CD4-positive, alpha-beta T cell (primary cell): ENCODE measurements around the gene ABLIM2. TPM values are rescaled to one million over a fixed set of nuclear protein-coding genes. Genes with fewer than 3 reads are reported as not detected.

Source experiments
- ATAC-seq: fragments of 200-7000 bp; cut with Tn5 transposase; one replicate; pipeline ENCODE4 v1.10.0; 2022; ENCODE audit warnings: mild to moderate bottlenecking; ENCODE audit not compliant: poor library complexity
- CTCF ChIA-PET: fragments of 350-600 bp; sonication (Branson Sonifier 250); formaldehyde crosslinking; loops from one replicate; lab custom pipeline; 2021; ENCODE audit warnings: antibody characterized with exemption, inconsistent platforms; lab: Charles Lee
- POLR2A ChIA-PET: fragments of 350-600 bp; sonication (Branson Sonifier 250); formaldehyde crosslinking; loops from one replicate; lab custom pipeline; 2021; ENCODE audit warnings: antibody characterized with exemption, inconsistent platforms; lab: Charles Lee
- DNase-seq, 14 experiments: peaks; one replicate each; pipeline ENCODE4 v3.0.0-alpha.2; 2013 to 2020; ENCODE audit warnings: mixed read lengths in 2 of 14
- H3K27ac ChIP-seq, 2 donors: one replicate each; pipeline versions ENCODE4 v1.5.1 to v1.7.0; 2013; ENCODE audit warnings: low read length in 2 of 2, low read depth in 1 of 2, mild to moderate bottlenecking in 1 of 2
- H3K27me3 ChIP-seq, 2 experiments: 1 replicate in 1 of 2; 2 replicates in 1 of 2; pipeline versions ENCODE4 v1.6.1 to v1.7.0; 2013; ENCODE audit warnings: low read length in 2 of 2, control low read depth in 1 of 2, mild to moderate bottlenecking in 1 of 2, moderate library complexity in 1 of 2; ENCODE audit not compliant: insufficient read depth in 2 of 2, control insufficient read depth in 1 of 2
- H3K36me3 ChIP-seq: one replicate; pipeline ENCODE4 v1.6.1; 2013; ENCODE audit warnings: low read length, control low read depth; ENCODE audit not compliant: insufficient read depth
- H3K4me1 ChIP-seq: one replicate; pipeline ENCODE4 v1.6.1; 2013; ENCODE audit warnings: low read length, control low read depth; ENCODE audit not compliant: insufficient read depth
- H3K4me3 ChIP-seq: one replicate; pipeline ENCODE4 v1.5.1; 2013; ENCODE audit warnings: mild to moderate bottlenecking, low read length, moderate library complexity
- H3K9me3 ChIP-seq, 2 experiments: 1 replicate in 1 of 2; 2 replicates in 1 of 2; pipeline versions ENCODE4 v1.6.1 to v1.7.0; 2013; ENCODE audit warnings: low read length in 2 of 2, mild to moderate bottlenecking in 2 of 2, control low read depth in 1 of 2, moderate library complexity in 1 of 2; ENCODE audit not compliant: control insufficient read depth in 1 of 2, insufficient read depth in 1 of 2
- H3K27ac Mint-ChIP-seq: one replicate; pipeline ENCODE4 v1.8.0; 2020; ENCODE audit warnings: mixed read lengths
- H3K27me3 Mint-ChIP-seq: one replicate; pipeline ENCODE4 v1.8.0; 2021; ENCODE audit warnings: mixed read lengths
- H3K36me3 Mint-ChIP-seq: one replicate; pipeline ENCODE4 v1.8.0; 2021; ENCODE audit warnings: low read depth, mixed read lengths
- H3K4me1 Mint-ChIP-seq: one replicate; pipeline ENCODE4 v1.8.0; 2021; ENCODE audit warnings: low read depth, mixed read lengths
- H3K4me3 Mint-ChIP-seq: one replicate; pipeline ENCODE4 v1.8.0; 2020; ENCODE audit warnings: mild to moderate bottlenecking, mixed read lengths
- H3K9me3 Mint-ChIP-seq: one replicate; pipeline ENCODE4 v1.8.0; 2020; ENCODE audit warnings: mixed read lengths
- intact Hi-C, 2 experiments: fragments of 100-400 bp; cut with DNase I in 1 of 2; cut with micrococcal nuclease in 1 of 2; formaldehyde crosslinking; loops; one replicate each; pipeline versions ENCODE4 v1.15.1 to v1.9.0; 2023 to 2025; cut with DNase I, micrococcal nuclease
- total RNA-seq, 174 experiments: library from RNA in 2 of 174; stranded (reverse) in 2 of 174; gene quantifications; one replicate each; pipeline ENCODE4 v1.2.3 and lab custom pipeline; 2021 to 2026
- TF ChIP-seq, protein P1 (sequence below): fragments of 200-600 bp; IDR thresholded peaks from one replicate; pipeline ENCODE4 v1.8.0; 2022; ENCODE audit warnings: antibody characterized with exemption, mild to moderate bottlenecking

The ABLIM2 gene
- total RNA-seq, 2 experiments from 2014 or later: 2.5 to 2.7 TPM

DNA sequence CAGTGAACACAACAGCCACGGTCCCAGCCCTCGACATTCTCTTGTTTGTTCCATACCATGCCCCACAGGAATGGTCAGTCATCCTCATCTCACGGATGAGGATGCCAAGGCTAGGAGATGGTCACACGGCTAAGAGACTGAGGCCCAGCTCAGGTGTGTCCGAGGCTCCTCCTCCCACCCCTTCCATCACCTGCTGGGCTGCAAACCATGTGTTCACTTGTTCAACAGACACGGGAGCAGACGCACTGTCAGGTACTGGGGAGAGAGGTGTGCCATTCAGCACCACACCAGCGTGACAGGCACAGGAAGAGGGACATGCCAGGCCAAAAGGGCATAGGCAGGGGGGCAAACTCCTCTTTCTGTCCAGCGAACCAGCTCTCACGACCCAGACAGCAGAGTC is 45.9 kb downstream of the ABLIM2 start:
- Mint-ChIP-seq H3K9me3 (no peaks in the 10 kb centered on the region), H3K36me3 (no peaks in the 10 kb centered on the region), H3K27me3 (peaks cover 3% of the 10 kb centered on the region), H3K4me3 (no peak overlapping the region), H3K4me1 (no peaks in the 10 kb centered on the region), H3K27ac (no peak overlapping the region)
- intact Hi-C loops: no loop called here
- H3K27ac ChIP-seq: no peak overlapping the region
- TF ChIP-seq, protein P1, sequence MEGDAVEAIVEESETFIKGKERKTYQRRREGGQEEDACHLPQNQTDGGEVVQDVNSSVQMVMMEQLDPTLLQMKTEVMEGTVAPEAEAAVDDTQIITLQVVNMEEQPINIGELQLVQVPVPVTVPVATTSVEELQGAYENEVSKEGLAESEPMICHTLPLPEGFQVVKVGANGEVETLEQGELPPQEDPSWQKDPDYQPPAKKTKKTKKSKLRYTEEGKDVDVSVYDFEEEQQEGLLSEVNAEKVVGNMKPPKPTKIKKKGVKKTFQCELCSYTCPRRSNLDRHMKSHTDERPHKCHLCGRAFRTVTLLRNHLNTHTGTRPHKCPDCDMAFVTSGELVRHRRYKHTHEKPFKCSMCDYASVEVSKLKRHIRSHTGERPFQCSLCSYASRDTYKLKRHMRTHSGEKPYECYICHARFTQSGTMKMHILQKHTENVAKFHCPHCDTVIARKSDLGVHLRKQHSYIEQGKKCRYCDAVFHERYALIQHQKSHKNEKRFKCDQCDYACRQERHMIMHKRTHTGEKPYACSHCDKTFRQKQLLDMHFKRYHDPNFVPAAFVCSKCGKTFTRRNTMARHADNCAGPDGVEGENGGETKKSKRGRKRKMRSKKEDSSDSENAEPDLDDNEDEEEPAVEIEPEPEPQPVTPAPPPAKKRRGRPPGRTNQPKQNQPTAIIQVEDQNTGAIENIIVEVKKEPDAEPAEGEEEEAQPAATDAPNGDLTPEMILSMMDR: no peak
- ChIA-PET POLR2A (no interaction called here), CTCF (no interaction called here)
- no peaks in the 10 kb centered on the region for H3K27me3 ChIP-seq
- H3K4me1 ChIP-seq: peaks cover 2% of the 10 kb centered on the region
- no peak for DNase-seq
- H3K4me3 ChIP-seq: no peak overlapping the region
- H3K36me3 ChIP-seq: no peaks in the 10 kb centered on the region
- no peak for ATAC-seq
- H3K9me3 ChIP-seq: peaks cover 0 to 8% of the 10 kb centered on the region in 2 experiments

DNA sequence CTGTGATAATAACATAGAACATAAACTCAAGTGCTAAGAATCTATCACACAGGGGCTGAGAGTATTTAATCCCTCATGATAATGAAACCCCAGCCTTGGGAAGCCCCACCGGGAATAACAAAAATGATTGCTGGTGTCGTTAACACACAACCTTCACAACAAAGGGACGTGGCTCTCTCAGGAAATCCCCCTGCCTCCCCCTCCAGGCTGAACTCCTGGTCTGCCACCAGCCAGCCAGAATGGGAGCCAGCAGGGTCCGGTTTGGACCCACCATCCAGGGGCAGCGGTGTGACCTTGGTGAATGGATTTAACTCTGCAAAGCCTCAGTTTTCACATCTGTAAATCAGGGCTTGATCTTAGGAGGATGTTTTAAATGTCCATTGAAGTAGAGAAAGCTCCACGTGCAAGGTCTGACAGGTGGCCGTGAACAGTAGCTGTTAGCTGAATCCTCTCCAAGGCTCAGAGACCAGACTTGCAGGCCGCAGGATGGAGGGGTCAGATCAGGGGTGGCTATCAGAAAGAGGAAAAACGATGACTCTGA is 46.5 kb downstream of the ABLIM2 start:
- POLR2A ChIA-PET: no interaction called here
- Histone ChIP-seq H3K4me1 (peaks cover 2% of the 10 kb centered on the region), H3K4me3 (no peak overlapping the region), H3K27me3 (no peaks in the 10 kb centered on the region), H3K36me3 (no peaks in the 10 kb centered on the region), H3K27ac (no peak overlapping the region), H3K9me3 (peaks cover 0 to 4% of the 10 kb centered on the region in 2 experiments)
- Mint-ChIP-seq H3K4me1 (no peaks in the 10 kb centered on the region), H3K36me3 (no peaks in the 10 kb centered on the region), H3K9me3 (no peaks in the 10 kb centered on the region), H3K27ac (no peak overlapping the region), H3K4me3 (no peak overlapping the region), H3K27me3 (peaks cover 3% of the 10 kb centered on the region)
- CTCF ChIA-PET: no interaction called here
- DNase-seq (no peak), ATAC-seq (no peak)
- TF ChIP-seq, protein P1: no peak
- intact Hi-C loops: no loop called here

DNA sequence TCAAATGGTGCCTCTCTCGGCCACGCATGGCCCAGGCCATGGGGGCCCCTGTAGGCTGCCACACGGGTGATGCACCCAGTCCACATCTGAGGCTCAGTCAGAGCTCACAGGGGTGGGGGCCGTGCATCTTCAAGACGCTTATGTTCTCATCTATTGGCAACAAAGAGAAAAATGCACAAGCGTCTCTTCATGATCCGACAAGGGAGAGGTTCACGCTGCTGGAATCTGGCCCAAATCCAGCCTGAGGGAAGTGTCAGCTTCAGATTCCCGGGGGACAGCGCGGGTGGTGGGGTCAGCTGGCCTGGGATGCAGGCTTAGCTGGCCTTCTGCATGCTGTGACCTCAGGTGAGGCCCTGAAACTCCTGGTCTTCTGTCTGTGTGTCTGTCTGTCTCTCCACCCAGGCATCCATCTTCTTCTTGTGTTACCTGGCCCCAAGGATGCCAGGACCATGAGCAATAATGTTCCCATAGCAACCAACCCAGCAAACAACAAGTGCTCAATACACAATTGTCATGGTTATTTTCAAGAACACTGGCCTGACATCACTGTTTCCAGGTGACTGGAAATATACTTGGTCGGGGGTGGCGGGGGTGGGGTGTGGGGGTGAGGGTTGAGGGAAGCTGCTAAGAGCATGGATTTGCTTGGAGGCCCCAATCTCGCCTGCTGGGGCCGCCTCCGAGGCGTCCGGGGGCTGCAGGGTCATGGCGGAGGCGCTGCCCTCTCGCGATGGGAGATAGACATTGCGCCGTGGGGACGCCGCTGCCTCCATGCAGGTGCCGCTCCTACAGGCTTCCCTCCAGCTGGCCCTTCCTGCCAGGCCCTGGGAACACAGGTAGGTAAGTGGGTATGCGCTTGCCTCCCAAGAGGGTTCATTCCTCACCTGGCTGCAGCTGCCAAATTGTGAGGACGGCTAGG is 48.3 kb downstream of the ABLIM2 start:
- Mint-ChIP-seq H3K9me3 (no peaks in the 10 kb centered on the region), H3K4me1 (no peaks in the 10 kb centered on the region), H3K27me3 (peaks cover 3% of the 10 kb centered on the region), H3K27ac (no peak overlapping the region), H3K36me3 (no peaks in the 10 kb centered on the region), H3K4me3 (no peak overlapping the region)
- Histone ChIP-seq H3K9me3 (peaks cover 0 to 4% of the 10 kb centered on the region in 2 experiments), H3K36me3 (no peaks in the 10 kb centered on the region), H3K4me3 (no peak overlapping the region), H3K27me3 (no peaks in the 10 kb centered on the region), H3K27ac (no peak overlapping the region), H3K4me1 (no peaks in the 10 kb centered on the region)
- DNase-seq (no peak), ATAC-seq (no peak)
- TF ChIP-seq, protein P1: no peak
- ChIA-PET POLR2A (no interaction called here), CTCF (no interaction called here)
- intact Hi-C loops: no loop called here
